ENCODE results near the gene UBE2V1. TPM values are rescaled to one million over a fixed set of nuclear protein-coding genes. Genes with fewer than 3 reads are reported as not detected.

Gene UBE2V1
- polyA plus RNA-seq, 1 experiment, result 101 TPM

GRCh38 chr20:50128520-50128905 lies 15.6 kb upstream of the UBE2V1 start:
- no peak for TF ChIP-seq CTCF (IDR thresholded peaks at IDR 0.05; ENCODE audit: insufficient read depth, low read depth, low read length)
- no peak for DNase-seq (ENCODE audit: low read depth)
- ChIA-PET CTCF (interaction anchor here (1.0 to 2.5 kb wide), 3 partner anchors 8 to 41 kb away, joined by 3 to 11 read pairs (median 9); no protein-coding TSS in a partner anchor), POLR2A (no interaction called here)
- H3K4me3 ChIP-seq (ENCODE audit: low read depth, low read length), result no peak overlapping the region
- no peaks in the 10 kb centered on the region for H3K27me3 ChIP-seq (ENCODE audit: control insufficient read depth, insufficient read depth, low read length)
- peaks cover 39% of the 10 kb centered on the region for H3K36me3 ChIP-seq (ENCODE audit: control insufficient read depth, insufficient read depth, low read length)

- H3K36me3 ChIP-seq (ENCODE audit: control insufficient read depth, insufficient read depth, low read length), result peaks cover 37% of the 10 kb centered on the region
- no peak overlapping the region for H3K4me3 ChIP-seq (ENCODE audit: low read depth, low read length)
- no peak for DNase-seq (ENCODE audit: low read depth)
- POLR2A ChIA-PET, result no interaction called here
- no peaks in the 10 kb centered on the region for H3K27me3 ChIP-seq (ENCODE audit: control insufficient read depth, insufficient read depth, low read length)
- TF ChIP-seq CTCF (IDR thresholded peaks at IDR 0.05; ENCODE audit: insufficient read depth, low read depth, low read length), result no peak
- CTCF ChIA-PET, result interaction anchor here (1.0 to 2.3 kb wide), 2 partner anchors 10 to 41 kb away, joined by 3 to 11 read pairs; no protein-coding TSS in a partner anchor
Measured at GRCh38 chr20:50127587-50128519, 14.9 kb upstream of the UBE2V1 start.

GRCh38 chr20:50126662-50127061 lies 13.7 kb upstream of the UBE2V1 start:
- H3K4me3 ChIP-seq (ENCODE audit: low read depth, low read length), result no peak overlapping the region
- ChIA-PET POLR2A (no interaction called here), CTCF (no interaction called here)
- no peak for TF ChIP-seq CTCF (IDR thresholded peaks at IDR 0.05; ENCODE audit: insufficient read depth, low read depth, low read length)
- DNase-seq (ENCODE audit: low read depth), result no peak
- peaks cover 35% of the 10 kb centered on the region for H3K36me3 ChIP-seq (ENCODE audit: control insufficient read depth, insufficient read depth, low read length)
- H3K27me3 ChIP-seq (ENCODE audit: control insufficient read depth, insufficient read depth, low read length), result no peaks in the 10 kb centered on the region

GRCh38 chr20:50125279-50125678 lies 12.3 kb upstream of the UBE2V1 start:
- POLR2A ChIA-PET, result no interaction called here
- TF ChIP-seq CTCF (IDR thresholded peaks at IDR 0.05; ENCODE audit: insufficient read depth, low read depth, low read length), result no peak
- Histone ChIP-seq H3K27me3 (ENCODE audit: control insufficient read depth, insufficient read depth, low read length) (no peaks in the 10 kb centered on the region), H3K4me3 (ENCODE audit: low read depth, low read length) (no peak overlapping the region), H3K36me3 (ENCODE audit: control insufficient read depth, insufficient read depth, low read length) (peaks cover 35% of the 10 kb centered on the region)
- CTCF ChIA-PET, result no interaction called here
- DNase-seq (ENCODE audit: low read depth), result no peak

GRCh38 chr20:50124496-50124895 lies 11.5 kb upstream of the UBE2V1 start:
- no peak overlapping the region for H3K4me3 ChIP-seq (ENCODE audit: low read depth, low read length)

More at GRCh38 chr20:50124496-50124895, 11.5 kb upstream of the UBE2V1 start:
- CTCF ChIA-PET, result interaction anchor here (2.5 kb wide), 1 partner anchor 15 kb away, joined by 7 read pairs; no protein-coding TSS in a partner anchor
- no peak for TF ChIP-seq CTCF (IDR thresholded peaks at IDR 0.05; ENCODE audit: insufficient read depth, low read depth, low read length)
- POLR2A ChIA-PET, result no interaction called here
- Histone ChIP-seq H3K36me3 (ENCODE audit: control insufficient read depth, insufficient read depth, low read length) (peaks cover 34% of the 10 kb centered on the region), H3K27me3 (ENCODE audit: control insufficient read depth, insufficient read depth, low read length) (no peaks in the 10 kb centered on the region)
- no peak for DNase-seq (ENCODE audit: low read depth)

All from BJ (cell line).